C1 segment of cervical spinal cord (tissue), 14 donors: ENCODE results near the gene TRIP6.
A peak's percentile ranks its signal among the peaks of the same experiment; 100 is the strongest.

Source experiments
- DNase-seq, 14 donors: peaks; one replicate each; lab custom pipeline; 2025; lab: John Stamatoyannopoulos, UW

The TRIP6 gene

GRCh38 chr7:100888988-100889750 lies 22.0 kb downstream of the TRIP6 start, which contains the start of gene UFSP1:
UFSP1 (minus strand) TSS chr7:100889715; CDS start chr7:100889271, 444 bp downstream.
- no peak for DNase-seq

- DNase-seq, result peak in 1 of 14 donors; percentile 42
Measured at GRCh38 chr7:100890653-100891567, 23.7 kb downstream of the TRIP6 start.

GRCh38 chr7:100891568-100892247 lies 24.5 kb downstream of the TRIP6 start:
- DNase-seq, result no peak

GRCh38 chr7:100892364-100893317 lies 25.5 kb downstream of the TRIP6 start:
- no peak for DNase-seq

DNA sequence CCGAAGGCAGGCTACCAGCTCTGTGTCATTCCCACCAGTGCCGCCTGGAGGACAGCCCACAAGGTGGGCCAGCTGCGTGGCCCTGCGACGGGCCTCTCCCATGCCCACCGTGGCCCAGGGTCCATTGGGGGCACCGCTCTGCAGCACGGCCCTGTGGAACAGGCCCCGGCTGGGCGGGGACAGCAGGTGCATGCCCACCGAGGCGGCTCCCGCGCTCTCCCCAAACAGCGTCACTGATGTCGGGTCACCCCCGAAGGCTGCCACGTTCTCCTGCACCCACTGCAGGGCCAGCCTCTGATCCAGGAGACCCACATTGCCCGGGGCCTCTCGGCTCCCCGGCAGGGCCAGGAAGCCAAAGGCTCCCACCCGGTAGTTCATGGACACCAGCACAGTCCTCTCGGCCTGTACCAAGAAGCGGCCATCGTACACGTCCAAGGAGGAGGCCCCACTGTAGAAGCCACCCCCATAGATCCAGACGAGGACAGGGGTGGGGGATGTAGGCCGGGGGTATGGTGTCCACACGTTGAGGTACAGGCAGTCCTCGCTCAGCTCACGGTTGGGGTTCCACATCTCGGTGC lies 26.2 kb downstream of the TRIP6 start:
- DNase-seq, result no peak

DNA sequence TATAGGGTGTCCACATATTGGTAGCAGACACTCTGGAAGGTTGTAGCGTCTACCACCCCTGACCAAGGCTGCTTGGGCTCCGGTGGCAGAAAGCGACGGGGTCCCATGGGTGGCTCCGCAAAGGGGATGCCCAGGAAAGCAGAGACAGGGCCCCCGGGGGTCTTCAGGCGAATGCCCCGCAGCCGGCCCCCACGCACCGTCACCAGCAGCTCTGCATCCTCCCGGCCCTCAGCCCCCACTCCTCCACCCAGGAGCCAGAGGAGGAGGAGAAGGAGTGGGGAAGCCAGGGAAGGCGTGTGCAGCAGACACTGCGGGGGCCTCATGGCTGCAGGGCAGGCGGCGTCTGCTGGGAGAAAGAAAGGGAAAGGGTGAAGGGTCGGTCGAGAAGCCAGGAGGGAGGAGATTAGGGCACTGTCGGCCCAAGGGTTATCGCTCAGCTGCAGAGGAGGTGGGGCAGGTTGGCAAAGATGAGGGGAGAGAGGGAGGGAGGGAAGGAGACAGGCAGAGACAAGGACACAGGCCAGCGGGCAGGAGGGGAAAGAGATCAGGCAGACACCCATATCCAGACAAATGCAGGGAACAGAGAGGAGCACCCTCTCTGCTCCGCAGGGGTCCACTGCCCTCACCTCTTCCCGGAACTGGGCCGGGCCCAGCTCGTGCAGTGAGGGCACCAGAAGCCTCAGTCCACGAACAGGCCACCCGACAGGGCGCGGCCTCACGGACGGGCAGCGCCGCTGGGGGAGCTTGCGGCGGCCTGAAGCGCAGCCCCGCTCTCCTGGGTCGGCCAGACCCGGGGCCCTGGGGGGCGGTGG lies 26.9 kb downstream of the TRIP6 start:
- DNase-seq, result peak in 1 of 14 donors; percentile 39

DNA sequence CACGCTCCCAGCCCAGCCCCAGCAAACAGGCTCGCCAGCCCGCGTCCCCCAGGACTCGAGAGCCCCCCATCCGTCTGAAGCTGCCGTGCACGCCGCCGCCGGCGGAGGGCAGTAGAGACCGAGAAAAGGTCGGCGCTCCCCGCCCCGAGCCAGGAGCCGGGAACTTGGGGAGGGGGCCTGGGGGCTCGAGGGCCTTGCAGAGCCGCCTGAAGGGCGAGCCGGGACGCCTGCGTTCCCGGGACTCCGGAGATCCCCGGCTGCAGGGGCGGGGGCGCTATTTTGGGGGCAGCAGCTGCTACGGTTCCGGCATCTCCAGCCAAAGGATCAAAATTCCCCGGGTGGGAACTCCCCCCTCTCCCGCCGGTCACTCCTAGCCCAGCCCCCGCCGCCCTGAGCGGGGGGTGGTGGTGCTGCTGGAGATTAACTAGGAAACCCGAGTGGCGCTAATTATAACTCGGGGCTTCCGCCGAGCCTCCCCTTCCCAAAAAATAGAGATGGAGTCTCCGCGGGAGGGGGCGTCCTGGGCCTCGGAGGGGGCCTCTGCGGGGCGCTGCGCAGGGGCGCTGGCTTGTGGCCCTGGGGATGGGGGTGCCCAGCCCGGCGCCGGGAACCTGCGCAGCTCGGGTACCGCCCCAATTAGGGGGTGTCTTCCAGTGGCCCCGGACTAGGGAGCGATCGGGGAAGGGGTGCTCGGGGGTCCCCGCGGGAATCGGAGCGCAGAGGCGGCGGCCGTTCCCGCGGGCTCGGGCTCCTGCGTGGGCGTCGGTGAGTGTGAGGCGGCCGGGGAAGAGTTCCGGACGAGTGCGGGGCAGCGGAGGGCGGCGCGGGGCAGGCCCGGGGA lies 27.9 kb downstream of the TRIP6 start:
- DNase-seq, result peak in 10 of 14 donors; percentile 13 to 61 (median 30)

GRCh38 chr7:100895701-100895955 lies 28.4 kb downstream of the TRIP6 start, which contains the start of gene ACHE:
ACHE (minus strand) TSS chr7:100895888; CDS start chr7:100894232, 1,656 bp downstream.
- peak in 2 of 14 donors; percentile 29 to 66 for DNase-seq

GRCh38 chr7:100895956-100896731 lies 29.0 kb downstream of the TRIP6 start:
- DNase-seq, result peak in 8 of 14 donors; percentile 26 to 75 (median 46)

GRCh38 chr7:100896732-100897608 lies 29.8 kb downstream of the TRIP6 start:
- DNase-seq, result peak in 12 of 14 donors; percentile 20 to 73 (median 44)

GRCh38 chr7:100897772-100898454 lies 30.7 kb downstream of the TRIP6 start:
- no peak for DNase-seq

GRCh38 chr7:100899432-100899831 lies 32.2 kb downstream of the TRIP6 start:
- DNase-seq, result no peak

GRCh38 chr7:100900978-100901377 lies 33.8 kb downstream of the TRIP6 start:
- DNase-seq, result no peak

DNA sequence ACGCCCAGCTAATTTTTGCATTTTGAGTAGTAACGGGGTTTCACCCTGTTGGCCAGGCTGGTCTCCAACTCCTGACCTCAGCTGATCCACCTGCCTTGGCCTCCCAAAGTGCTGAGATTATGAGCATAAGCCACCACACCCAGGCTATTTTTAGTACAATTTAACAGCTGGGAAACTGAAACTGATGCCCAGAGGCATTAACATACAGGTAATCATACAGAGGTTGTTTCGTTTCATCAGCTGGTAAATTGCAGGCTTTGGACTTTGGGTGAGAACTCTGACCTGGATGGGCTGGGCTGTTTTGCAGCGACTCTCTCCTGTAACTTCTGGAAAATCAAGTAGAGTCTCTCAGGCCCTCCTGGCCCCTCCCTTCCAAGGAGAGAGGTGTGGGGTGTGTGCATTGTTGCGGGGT lies 34.7 kb downstream of the TRIP6 start:
- no peak for DNase-seq

- no peak for DNase-seq
Measured at GRCh38 chr7:100902638-100903037, 35.5 kb downstream of the TRIP6 start.

DNA sequence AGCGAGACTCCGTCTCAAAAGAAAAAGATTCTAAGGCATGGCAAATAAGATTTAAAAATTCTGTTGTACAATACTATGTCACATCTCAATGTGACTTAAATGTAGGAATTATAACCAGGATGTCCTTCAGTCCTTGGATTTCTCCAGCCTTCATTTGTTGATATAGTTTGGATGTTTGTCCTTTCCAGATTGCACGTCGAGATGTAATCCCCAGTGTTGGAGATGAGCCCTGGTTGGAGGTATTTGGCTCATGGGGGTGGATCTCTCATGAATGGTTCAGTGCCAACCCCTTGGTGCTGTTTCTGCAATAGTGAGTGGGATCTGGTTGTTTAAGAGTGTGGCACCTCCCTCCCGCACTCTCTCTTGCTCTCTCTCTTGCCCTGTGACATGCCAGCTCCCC lies 41.3 kb downstream of the TRIP6 start:
- no peak for DNase-seq
